ENCODE results near the gene NUP88. TPM values are rescaled to one million over a fixed set of nuclear protein-coding genes. Genes with fewer than 3 reads are reported as not detected.

The NUP88 gene
- total RNA-seq, 1 donor from 2014 or later = 40.4 TPM

DNA sequence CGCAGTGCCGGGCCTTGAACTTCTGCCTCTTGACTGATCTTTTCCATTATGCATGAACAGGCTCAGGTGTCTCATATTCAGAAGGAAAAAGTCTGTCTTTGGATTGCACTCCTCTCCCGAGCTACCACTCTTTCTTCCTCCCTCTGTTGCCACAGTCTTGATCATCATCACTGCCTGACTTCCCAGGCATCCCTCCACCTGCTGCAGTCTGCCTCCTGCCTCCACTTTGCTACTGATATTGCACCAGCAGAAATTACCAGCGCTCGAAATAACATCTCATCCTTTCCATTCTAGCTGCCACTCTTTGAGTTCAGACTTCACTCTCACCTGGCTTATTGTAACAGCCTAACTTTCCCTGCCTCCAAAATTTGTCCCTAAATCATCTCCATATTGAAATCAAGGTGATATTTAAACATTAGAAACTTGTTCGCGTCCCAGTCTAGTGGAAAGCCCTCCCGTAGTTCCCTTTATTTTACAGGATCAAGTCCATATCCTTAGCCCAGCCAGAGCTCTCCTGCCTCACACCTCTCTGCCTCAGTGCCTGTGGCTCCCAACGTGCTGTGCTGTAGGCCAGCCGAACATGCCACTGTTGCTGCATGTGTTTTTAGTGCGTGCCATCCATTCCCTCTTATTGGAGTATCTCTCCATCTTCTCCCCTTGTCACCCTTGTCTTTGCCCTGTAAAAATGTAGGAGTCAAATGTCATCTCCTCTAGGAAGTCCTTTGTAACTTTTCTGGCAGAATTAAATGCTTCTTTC, 39.9 kb downstream of the NUP88 start:
- ATAC-seq (no peak), DNase-seq (no peak)
- H3K27me3 ChIP-seq = no peaks in the 10 kb centered on the region
- H3K4me3 ChIP-seq = no peak overlapping the region
- TF ChIP-seq, protein P1, sequence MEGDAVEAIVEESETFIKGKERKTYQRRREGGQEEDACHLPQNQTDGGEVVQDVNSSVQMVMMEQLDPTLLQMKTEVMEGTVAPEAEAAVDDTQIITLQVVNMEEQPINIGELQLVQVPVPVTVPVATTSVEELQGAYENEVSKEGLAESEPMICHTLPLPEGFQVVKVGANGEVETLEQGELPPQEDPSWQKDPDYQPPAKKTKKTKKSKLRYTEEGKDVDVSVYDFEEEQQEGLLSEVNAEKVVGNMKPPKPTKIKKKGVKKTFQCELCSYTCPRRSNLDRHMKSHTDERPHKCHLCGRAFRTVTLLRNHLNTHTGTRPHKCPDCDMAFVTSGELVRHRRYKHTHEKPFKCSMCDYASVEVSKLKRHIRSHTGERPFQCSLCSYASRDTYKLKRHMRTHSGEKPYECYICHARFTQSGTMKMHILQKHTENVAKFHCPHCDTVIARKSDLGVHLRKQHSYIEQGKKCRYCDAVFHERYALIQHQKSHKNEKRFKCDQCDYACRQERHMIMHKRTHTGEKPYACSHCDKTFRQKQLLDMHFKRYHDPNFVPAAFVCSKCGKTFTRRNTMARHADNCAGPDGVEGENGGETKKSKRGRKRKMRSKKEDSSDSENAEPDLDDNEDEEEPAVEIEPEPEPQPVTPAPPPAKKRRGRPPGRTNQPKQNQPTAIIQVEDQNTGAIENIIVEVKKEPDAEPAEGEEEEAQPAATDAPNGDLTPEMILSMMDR (IDR thresholded peaks at IDR 0.05) = no peak
- intact Hi-C loops (cut with DNase I) = no loop called here
- peaks cover 100% of the 10 kb centered on the region for H3K36me3 ChIP-seq
- H3K9me3 ChIP-seq = no peaks in the 10 kb centered on the region
- no peaks in the 10 kb centered on the region for H3K4me1 ChIP-seq
- H3K27ac ChIP-seq = no peak overlapping the region

DNA sequence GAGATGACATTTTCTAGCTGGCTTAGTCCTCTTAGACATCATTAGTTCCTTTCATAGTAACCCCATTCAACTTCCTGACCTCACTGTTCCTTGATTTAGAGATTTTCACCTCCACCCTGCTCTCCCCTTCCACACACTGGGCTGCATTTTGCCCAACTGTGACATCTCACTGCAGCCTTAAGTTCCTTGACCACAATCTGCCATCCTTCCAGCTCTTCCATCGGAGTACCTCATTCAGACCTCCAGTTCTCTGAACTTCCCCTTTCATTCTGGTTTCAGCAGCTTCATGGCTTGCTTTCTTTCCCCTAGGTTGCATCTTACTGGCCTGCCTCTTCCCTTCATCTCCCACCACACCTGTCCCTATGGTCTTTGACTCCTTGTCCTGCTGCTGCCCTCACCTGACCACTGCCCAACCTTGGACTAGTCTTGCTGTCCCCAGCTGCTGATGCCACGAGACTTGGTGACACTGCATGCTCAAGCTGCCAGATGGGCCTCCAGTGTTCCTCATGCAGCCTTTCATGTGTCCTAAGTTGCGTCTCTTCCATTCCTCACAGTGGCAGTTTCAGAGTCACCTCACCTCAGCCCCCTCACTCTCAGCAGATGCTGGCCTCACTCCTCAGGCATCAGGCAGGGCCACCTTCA, 40.8 kb downstream of the NUP88 start:
- intact Hi-C loops (cut with DNase I) = no loop called here
- no peak overlapping the region for H3K4me3 ChIP-seq

DNA sequence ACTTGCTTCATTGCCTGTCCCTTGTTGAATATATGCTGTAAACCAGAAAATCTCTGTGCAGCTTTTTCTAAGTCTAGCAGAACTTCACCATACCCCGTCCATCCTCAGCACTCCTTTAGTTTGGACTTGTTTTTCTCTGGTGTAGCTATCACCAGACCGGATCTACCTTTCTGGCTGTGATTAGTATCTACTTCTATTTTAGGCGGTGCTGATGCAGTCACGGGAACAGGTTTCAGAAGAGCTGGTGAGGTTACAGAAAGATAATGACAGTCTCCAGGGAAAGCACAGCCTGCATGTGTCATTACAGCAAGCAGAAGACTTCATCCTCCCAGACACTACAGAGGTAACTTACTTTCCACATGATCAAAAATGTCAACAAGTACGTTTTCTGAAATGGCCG, 46.4 kb downstream of the NUP88 start:
- no peaks in the 10 kb centered on the region for H3K9me3 ChIP-seq
- no peaks in the 10 kb centered on the region for H3K4me1 ChIP-seq
- TF ChIP-seq, protein P1 (IDR thresholded peaks at IDR 0.05) = no peak
- DNase-seq (no peak), ATAC-seq (no peak)
- no peak overlapping the region for H3K27ac ChIP-seq
- peaks cover 96% of the 10 kb centered on the region for H3K36me3 ChIP-seq
- H3K27me3 ChIP-seq = no peaks in the 10 kb centered on the region
- no peak overlapping the region for H3K4me3 ChIP-seq
- intact Hi-C loops (cut with DNase I) = no loop called here

More for the DNA sequence above, 40.8 kb downstream of the NUP88 start:
- Histone ChIP-seq H3K27me3 (no peaks in the 10 kb centered on the region), H3K9me3 (no peaks in the 10 kb centered on the region), H3K4me1 (no peaks in the 10 kb centered on the region), H3K36me3 (peaks cover 100% of the 10 kb centered on the region), H3K27ac (no peak overlapping the region)
- ATAC-seq = no peak
- no peak for DNase-seq
- TF ChIP-seq, protein P1 (IDR thresholded peaks at IDR 0.05) = no peak

DNA sequence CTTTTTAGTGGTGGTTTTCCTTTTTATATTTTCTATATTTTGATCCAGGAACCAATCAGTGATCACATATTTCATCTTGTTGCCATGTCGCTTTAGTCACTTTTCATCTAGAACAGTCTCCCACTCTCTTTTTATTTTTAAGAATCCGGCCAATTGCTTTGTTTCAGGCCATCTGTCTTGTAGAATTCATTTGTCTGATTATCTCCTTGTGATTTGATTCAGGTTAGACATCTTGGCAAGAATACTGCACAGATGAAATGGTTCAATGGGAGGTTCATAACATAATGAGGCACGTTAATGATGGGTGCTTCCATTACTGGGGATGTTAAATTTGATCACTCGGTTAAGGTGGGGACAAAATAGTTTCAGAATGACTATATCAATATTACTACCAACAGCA, 49.1 kb downstream of the NUP88 start:
- TF ChIP-seq, protein P1 (IDR thresholded peaks at IDR 0.05) = no peak
- ATAC-seq (no peak), DNase-seq (no peak)
- intact Hi-C loops (cut with DNase I) = no loop called here
- Histone ChIP-seq H3K9me3 (no peaks in the 10 kb centered on the region), H3K27me3 (no peaks in the 10 kb centered on the region), H3K4me3 (no peak overlapping the region), H3K4me1 (no peaks in the 10 kb centered on the region), H3K36me3 (peaks cover 93% of the 10 kb centered on the region), H3K27ac (no peak overlapping the region)

DNA sequence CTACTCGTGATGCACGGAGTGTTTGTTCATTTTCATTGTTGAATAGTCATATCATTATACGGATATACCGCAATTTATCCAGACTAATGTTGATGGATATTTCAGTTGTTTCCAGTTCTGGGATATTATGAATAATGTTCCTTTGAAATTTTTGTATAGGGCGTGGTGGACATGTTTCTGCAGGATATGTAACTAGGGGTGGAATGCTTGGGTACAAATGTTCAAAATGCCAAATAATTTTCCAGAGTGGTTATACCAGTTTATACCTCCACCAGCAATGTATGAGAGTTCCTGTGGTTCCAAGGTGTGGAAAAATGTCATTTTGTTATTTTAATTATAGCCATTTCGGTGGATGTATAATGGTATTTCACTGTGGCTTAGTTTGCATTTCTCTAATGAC, 53.6 kb downstream of the NUP88 start:
- ATAC-seq (no peak), DNase-seq (no peak)
- Histone ChIP-seq H3K4me1 (no peaks in the 10 kb centered on the region), H3K27ac (no peak overlapping the region), H3K4me3 (no peak overlapping the region), H3K36me3 (peaks cover 83% of the 10 kb centered on the region), H3K9me3 (no peaks in the 10 kb centered on the region), H3K27me3 (no peaks in the 10 kb centered on the region)
- TF ChIP-seq, protein P1 (IDR thresholded peaks at IDR 0.05) = no peak
- intact Hi-C loops (cut with DNase I) = no loop called here

All from upper lobe of right lung (tissue), 1 donor.